Gastroesophageal sphincter (tissue), 3 donors: ENCODE results near the gene FAAH2.

Experiments used
- EP300 ChIP-seq: sonication (generic); formaldehyde crosslinking; IDR thresholded peaks from one replicate; pipeline ENCODE4 v1.6.1; 2017; ENCODE audit warnings: antibody characterized with exemption, mild to moderate bottlenecking
- POLR2A ChIP-seq, 2 donors: fragments of 450-650 bp; IDR thresholded peaks; one replicate each; pipeline ENCODE4 v1.6.1; 2017; ENCODE audit warnings: antibody characterized with exemption in 2 of 2, mild to moderate bottlenecking in 2 of 2, moderate library complexity in 1 of 2
- TF ChIP-seq, protein P1 (sequence below), 4 experiments: fragments of 200-600 bp in 2 of 4; fragments of 450-650 bp in 2 of 4; sonication (generic) in 1 of 4; IDR thresholded peaks; one replicate each; pipeline ENCODE4 v1.5.1; 2017 to 2019; ENCODE audit warnings: antibody characterized with exemption in 4 of 4, mild to moderate bottlenecking in 2 of 4, moderate library complexity in 2 of 4

DNA sequence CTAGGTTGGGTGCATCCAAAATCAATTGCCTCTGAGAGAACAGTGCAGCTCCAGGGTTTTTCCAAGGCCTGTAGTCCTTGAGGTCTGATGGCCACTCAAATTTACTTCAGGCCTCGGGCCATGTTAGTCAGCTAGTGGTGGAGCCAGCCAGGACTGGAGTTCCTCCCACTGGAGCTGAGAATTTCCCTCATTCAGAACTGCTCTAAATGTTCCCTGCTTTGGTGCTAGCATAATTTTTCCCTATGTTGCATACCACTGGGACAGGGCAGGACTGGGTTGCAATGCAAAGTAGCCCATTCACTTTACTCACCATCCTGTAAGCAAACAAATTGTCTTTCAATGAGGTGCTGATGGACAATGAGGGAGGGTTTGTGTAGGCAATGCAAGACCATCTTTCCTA, 159.3 kb downstream of the FAAH2 start:
- TF ChIP-seq POLR2A (IDR thresholded peaks at IDR 0.05) (no peak), EP300 (no peak)
- TF ChIP-seq, protein P1, sequence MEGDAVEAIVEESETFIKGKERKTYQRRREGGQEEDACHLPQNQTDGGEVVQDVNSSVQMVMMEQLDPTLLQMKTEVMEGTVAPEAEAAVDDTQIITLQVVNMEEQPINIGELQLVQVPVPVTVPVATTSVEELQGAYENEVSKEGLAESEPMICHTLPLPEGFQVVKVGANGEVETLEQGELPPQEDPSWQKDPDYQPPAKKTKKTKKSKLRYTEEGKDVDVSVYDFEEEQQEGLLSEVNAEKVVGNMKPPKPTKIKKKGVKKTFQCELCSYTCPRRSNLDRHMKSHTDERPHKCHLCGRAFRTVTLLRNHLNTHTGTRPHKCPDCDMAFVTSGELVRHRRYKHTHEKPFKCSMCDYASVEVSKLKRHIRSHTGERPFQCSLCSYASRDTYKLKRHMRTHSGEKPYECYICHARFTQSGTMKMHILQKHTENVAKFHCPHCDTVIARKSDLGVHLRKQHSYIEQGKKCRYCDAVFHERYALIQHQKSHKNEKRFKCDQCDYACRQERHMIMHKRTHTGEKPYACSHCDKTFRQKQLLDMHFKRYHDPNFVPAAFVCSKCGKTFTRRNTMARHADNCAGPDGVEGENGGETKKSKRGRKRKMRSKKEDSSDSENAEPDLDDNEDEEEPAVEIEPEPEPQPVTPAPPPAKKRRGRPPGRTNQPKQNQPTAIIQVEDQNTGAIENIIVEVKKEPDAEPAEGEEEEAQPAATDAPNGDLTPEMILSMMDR (IDR thresholded peaks at IDR 0.05): no peak
